T-helper 2 cell treated with Interferon-gamma antibody and Interleukin-4, amounts not matched to agents 5 μg/mL and 100 μg/mL, for 36 hours (primary cell): ENCODE data around the gene TMEM114.

ENCODE experiments used
- DNase-seq: peaks from one replicate; pipeline ENCODE4 v3.0.0; 2021; ENCODE audit warnings: low spot score
- H3K27ac Mint-ChIP-seq: one replicate; pipeline ENCODE4 v1.8.0; 2021; ENCODE audit warnings: mild to moderate bottlenecking, mixed read lengths
- H3K27me3 Mint-ChIP-seq: one replicate; pipeline ENCODE4 v1.8.0; 2021; ENCODE audit warnings: low read depth, mixed read lengths
- H3K36me3 Mint-ChIP-seq: one replicate; pipeline ENCODE4 v1.8.0; 2021; ENCODE audit warnings: low read depth, mixed read lengths
- H3K4me1 Mint-ChIP-seq: one replicate; pipeline ENCODE4 v1.8.0; 2021; ENCODE audit warnings: low read depth, mixed read lengths
- H3K4me3 Mint-ChIP-seq: one replicate; pipeline ENCODE4 v1.8.0; 2022; ENCODE audit warnings: mild to moderate bottlenecking, moderate library complexity, mixed read lengths
- H3K9me3 Mint-ChIP-seq: one replicate; pipeline ENCODE4 v1.8.0; 2021; ENCODE audit warnings: mixed read lengths

The TMEM114 gene

GRCh38 chr16:8589900-8590688, at the start of gene TMEM114:
TMEM114 (minus strand) TSS chr16:8590511; CDS start chr16:8589838, 673 bp downstream.
- no peaks in the 10 kb centered on the region for H3K9me3 Mint-ChIP-seq
- no peak within 1 kb of the TSS for H3K27ac Mint-ChIP-seq

GRCh38 chr16:8639694-8640093, 49.4 kb upstream of the TMEM114 start:
- Mint-ChIP-seq H3K4me3 (no peak overlapping the region), H3K27ac (no peak overlapping the region), H3K9me3 (no peaks in the 10 kb centered on the region), H3K4me1 (peaks cover 1% of the 10 kb centered on the region), H3K36me3 (peaks cover 54% of the 10 kb centered on the region), H3K27me3 (no peaks in the 10 kb centered on the region)
- DNase-seq, result no peak

More at GRCh38 chr16:8589900-8590688, at the start of gene TMEM114:
- H3K4me1 Mint-ChIP-seq, result no peaks in the 10 kb centered on the region
- no peaks in the 10 kb centered on the region for H3K36me3 Mint-ChIP-seq
- H3K27me3 Mint-ChIP-seq, result peaks cover 26% of the 10 kb centered on the region
- DNase-seq, result no peak
- H3K4me3 Mint-ChIP-seq, result no peak within 1 kb of the TSS

GRCh38 chr16:8634991-8635736, 44.9 kb upstream of the TMEM114 start:
- Mint-ChIP-seq H3K4me1 (no peaks in the 10 kb centered on the region), H3K27me3 (no peaks in the 10 kb centered on the region), H3K4me3 (no peak overlapping the region), H3K9me3 (no peaks in the 10 kb centered on the region), H3K27ac (no peak overlapping the region), H3K36me3 (peaks cover 39% of the 10 kb centered on the region)
- DNase-seq, result no peak

GRCh38 chr16:8632675-8633182, 42.4 kb upstream of the TMEM114 start:
- no peak overlapping the region for H3K4me3 Mint-ChIP-seq
- no peak overlapping the region for H3K27ac Mint-ChIP-seq
- H3K4me1 Mint-ChIP-seq, result peaks cover 4% of the 10 kb centered on the region
- DNase-seq, result no peak
- no peaks in the 10 kb centered on the region for H3K27me3 Mint-ChIP-seq
- H3K36me3 Mint-ChIP-seq, result peaks cover 47% of the 10 kb centered on the region
- H3K9me3 Mint-ChIP-seq, result no peaks in the 10 kb centered on the region

GRCh38 chr16:8631818-8632465, 41.6 kb upstream of the TMEM114 start:
- DNase-seq, result no peak
- H3K36me3 Mint-ChIP-seq, result peaks cover 54% of the 10 kb centered on the region
- H3K27me3 Mint-ChIP-seq, result no peaks in the 10 kb centered on the region
- no peak overlapping the region for H3K4me3 Mint-ChIP-seq
- peaks cover 6% of the 10 kb centered on the region for H3K4me1 Mint-ChIP-seq
- H3K27ac Mint-ChIP-seq, result no peak overlapping the region
- H3K9me3 Mint-ChIP-seq, result no peaks in the 10 kb centered on the region

GRCh38 chr16:8631373-8631772, 41.1 kb upstream of the TMEM114 start:
- no peak for DNase-seq
- Mint-ChIP-seq H3K27me3 (no peaks in the 10 kb centered on the region), H3K27ac (no peak overlapping the region), H3K9me3 (no peaks in the 10 kb centered on the region), H3K4me1 (peaks cover 7% of the 10 kb centered on the region), H3K4me3 (no peak overlapping the region), H3K36me3 (peaks cover 53% of the 10 kb centered on the region)

GRCh38 chr16:8630255-8630953, 40.1 kb upstream of the TMEM114 start:
- Mint-ChIP-seq H3K4me3 (no peak overlapping the region), H3K4me1 (peaks cover 7% of the 10 kb centered on the region), H3K27me3 (no peaks in the 10 kb centered on the region), H3K36me3 (peaks cover 60% of the 10 kb centered on the region), H3K9me3 (no peaks in the 10 kb centered on the region), H3K27ac (no peak overlapping the region)
- no peak for DNase-seq

- Mint-ChIP-seq H3K27ac (no peak overlapping the region), H3K4me3 (no peak overlapping the region), H3K36me3 (peaks cover 52% of the 10 kb centered on the region), H3K4me1 (peaks cover 7% of the 10 kb centered on the region), H3K9me3 (no peaks in the 10 kb centered on the region), H3K27me3 (no peaks in the 10 kb centered on the region)
- DNase-seq, result no peak
Measured at GRCh38 chr16:8628981-8629725, 38.8 kb upstream of the TMEM114 start.

- H3K36me3 Mint-ChIP-seq, result peaks cover 46% of the 10 kb centered on the region
- H3K4me3 Mint-ChIP-seq, result no peak overlapping the region
- H3K9me3 Mint-ChIP-seq, result no peaks in the 10 kb centered on the region
Measured at GRCh38 chr16:8627456-8627855, 37.1 kb upstream of the TMEM114 start.

GRCh38 chr16:8626946-8627345, 36.6 kb upstream of the TMEM114 start:
- Mint-ChIP-seq H3K27ac (no peak overlapping the region), H3K9me3 (no peaks in the 10 kb centered on the region), H3K36me3 (peaks cover 45% of the 10 kb centered on the region), H3K27me3 (no peaks in the 10 kb centered on the region), H3K4me3 (no peak overlapping the region), H3K4me1 (peaks cover 11% of the 10 kb centered on the region)
- DNase-seq, result no peak

More at GRCh38 chr16:8627456-8627855, 37.1 kb upstream of the TMEM114 start:
- peaks cover 8% of the 10 kb centered on the region for H3K4me1 Mint-ChIP-seq
- H3K27me3 Mint-ChIP-seq, result no peaks in the 10 kb centered on the region
- no peak overlapping the region for H3K27ac Mint-ChIP-seq
- no peak for DNase-seq

GRCh38 chr16:8625491-8626087, 35.3 kb upstream of the TMEM114 start:
- H3K4me3 Mint-ChIP-seq, result no peak overlapping the region
- peaks cover 38% of the 10 kb centered on the region for H3K36me3 Mint-ChIP-seq
- H3K27me3 Mint-ChIP-seq, result no peaks in the 10 kb centered on the region
- no peak for DNase-seq
- peaks cover 11% of the 10 kb centered on the region for H3K4me1 Mint-ChIP-seq
- no peaks in the 10 kb centered on the region for H3K9me3 Mint-ChIP-seq
- H3K27ac Mint-ChIP-seq, result no peak overlapping the region

GRCh38 chr16:8623634-8624033, 33.3 kb upstream of the TMEM114 start:
- H3K27ac Mint-ChIP-seq, result no peak overlapping the region
- peak overlapping the region; percentile 45 for H3K4me3 Mint-ChIP-seq
- H3K4me1 Mint-ChIP-seq, result peaks cover 11% of the 10 kb centered on the region
- peaks cover 6% of the 10 kb centered on the region for H3K27me3 Mint-ChIP-seq
- DNase-seq, result no peak
- peaks cover 25% of the 10 kb centered on the region for H3K36me3 Mint-ChIP-seq
- H3K9me3 Mint-ChIP-seq, result no peaks in the 10 kb centered on the region

- DNase-seq, result no peak
- peak overlapping the region; percentile 97 for H3K4me3 Mint-ChIP-seq
- no peaks in the 10 kb centered on the region for H3K9me3 Mint-ChIP-seq
- peak overlapping the region; percentile 86 for H3K27ac Mint-ChIP-seq
- H3K4me1 Mint-ChIP-seq, result peaks cover 7% of the 10 kb centered on the region
- peaks cover 11% of the 10 kb centered on the region for H3K27me3 Mint-ChIP-seq
- H3K36me3 Mint-ChIP-seq, result peaks cover 12% of the 10 kb centered on the region
Measured at GRCh38 chr16:8622315-8622656, 32.0 kb upstream of the TMEM114 start.
